ENCODE results near the gene GFER.

Gene GFER

GRCh38 chr16:1991948-1992703, 8.1 kb downstream of the GFER start:
- peak; percentile 96 for DNase-seq

- no peak for DNase-seq
Measured at GRCh38 chr16:1992704-1993317, 8.8 kb downstream of the GFER start.

GRCh38 chr16:1993731-1994131, 9.7 kb downstream of the GFER start:
- no peak for DNase-seq

- no peak for DNase-seq
Measured at GRCh38 chr16:1997494-1998359, 13.7 kb downstream of the GFER start.

- no peak for DNase-seq
Measured at GRCh38 chr16:1998360-1998835, 14.4 kb downstream of the GFER start.

- DNase-seq: no peak
Measured at GRCh38 chr16:1998852-1999801, 15.1 kb downstream of the GFER start.

- DNase-seq: no peak
Measured at GRCh38 chr16:1999866-2000514, 16.0 kb downstream of the GFER start.

GRCh38 chr16:2001035-2001434, 17.0 kb downstream of the GFER start:
- DNase-seq: no peak

GRCh38 chr16:2001456-2002355, 17.7 kb downstream of the GFER start:
- DNase-seq: no peak

- DNase-seq: no peak
Measured at GRCh38 chr16:2002406-2003230, 18.6 kb downstream of the GFER start.

GRCh38 chr16:2003231-2003826, 19.3 kb downstream of the GFER start:
- no peak for DNase-seq

- DNase-seq: peak; percentile 97
Measured at GRCh38 chr16:2003827-2004641, 20.0 kb downstream of the GFER start.

GRCh38 chr16:2004795-2005517, 21.0 kb downstream of the GFER start:
- no peak for DNase-seq

GRCh38 chr16:2005646-2006045, 21.7 kb downstream of the GFER start:
- no peak for DNase-seq

- DNase-seq: no peak
Measured at GRCh38 chr16:2006317-2006716, 22.3 kb downstream of the GFER start.

GRCh38 chr16:2007081-2007836, 23.3 kb downstream of the GFER start:
- no peak for DNase-seq

- no peak for DNase-seq
Measured at GRCh38 chr16:2008009-2008526, 24.1 kb downstream of the GFER start.

All from islet precursor cell (in vitro differentiated cells).